KMS-11 (cell line): Measurements from ENCODE around the gene CTSS.

Experiments
- H2AFZ ChIP-seq: fragments of 200-600 bp; sonication (generic); 2 replicates; pipeline ENCODE4 v1.6.1; 2016; ENCODE audit warnings: antibody characterized with exemption, mixed run types, low read depth
- H3K27ac ChIP-seq: fragments of 200-600 bp; sonication (generic); 2 replicates; pipeline ENCODE4 v1.6.1; 2016; ENCODE audit warnings: mild to moderate bottlenecking, mixed run types
- H3K27me3 ChIP-seq: fragments of 200-600 bp; sonication (generic); 2 replicates; pipeline ENCODE4 v1.6.1; 2017; ENCODE audit warnings: mild to moderate bottlenecking, low read depth, mixed run types, moderate library complexity; ENCODE audit not compliant: insufficient read depth
- H3K36me3 ChIP-seq: fragments of 200-600 bp; sonication (generic); 2 replicates; pipeline ENCODE4 v1.6.1; 2017; ENCODE audit warnings: mild to moderate bottlenecking, mixed run types; ENCODE audit not compliant: insufficient read depth
- H3K4me1 ChIP-seq: fragments of 200-600 bp; sonication (generic); 2 replicates; pipeline ENCODE4 v1.6.1; 2016; ENCODE audit warnings: mild to moderate bottlenecking, low read depth, mixed run types; ENCODE audit not compliant: poor library complexity, severe bottlenecking
- H3K4me2 ChIP-seq: fragments of 200-600 bp; sonication (generic); 2 replicates; pipeline ENCODE4 v1.7.0; 2016; ENCODE audit warnings: mild to moderate bottlenecking, mixed run types
- H3K4me3 ChIP-seq: fragments of 200-600 bp; sonication (generic); IDR thresholded peaks from 2 replicates; pipeline ENCODE4 v1.6.1; 2017; ENCODE audit warnings: low read depth, low read length, mixed read lengths; ENCODE audit not compliant: insufficient read depth
- H3K79me2 ChIP-seq: fragments of 200-600 bp; sonication (generic); 2 replicates; pipeline ENCODE4 v1.6.1; 2016; ENCODE audit warnings: low read depth, mixed run types; ENCODE audit not compliant: insufficient read depth
- H3K9ac ChIP-seq: fragments of 200-600 bp; sonication (generic); 2 replicates; pipeline ENCODE4 v1.6.1; 2016; ENCODE audit warnings: mild to moderate bottlenecking, mixed run types
- H4K20me1 ChIP-seq: fragments of 200-600 bp; sonication (generic); 2 replicates; pipeline ENCODE4 v1.6.1; 2016; ENCODE audit warnings: mild to moderate bottlenecking, mixed run types; ENCODE audit not compliant: insufficient read depth
- TF ChIP-seq, protein P1 (sequence below): fragments of 200-600 bp; sonication (generic); conservative IDR thresholded peaks from 2 replicates; pipeline ENCODE4 v1.6.1; 2017; ENCODE audit warnings: low read depth, mild to moderate bottlenecking, antibody characterized with exemption, low read length, moderate library complexity, mixed read lengths

Gene CTSS

DNA sequence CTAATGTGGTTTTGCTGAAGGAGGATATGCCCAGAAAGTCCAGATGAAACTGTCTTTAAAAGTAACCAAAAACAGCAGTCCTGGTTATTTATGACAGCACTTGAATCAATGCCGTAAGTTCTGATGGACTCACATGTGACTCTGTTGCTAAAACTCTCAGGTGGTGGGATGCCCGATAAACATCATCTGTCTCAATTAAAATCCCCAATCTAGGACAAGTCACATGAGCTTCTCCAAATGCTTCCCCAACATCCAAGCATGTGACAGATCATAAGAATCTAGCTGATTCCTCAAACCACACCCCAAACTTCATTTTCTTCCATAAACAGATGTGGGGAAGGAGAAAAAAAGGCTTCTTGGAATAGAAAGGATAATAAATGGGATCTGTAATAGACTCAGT is 43.3 kb upstream of the CTSS start:
- Histone ChIP-seq H4K20me1 (no peaks in the 10 kb centered on the region), H3K4me1 (no peaks in the 10 kb centered on the region), H3K27me3 (no peaks in the 10 kb centered on the region), H2AFZ (no peak overlapping the region), H3K4me2 (no peak overlapping the region), H3K36me3 (peaks cover 2% of the 10 kb centered on the region; the same call in 1 of the 2 replicates), H3K27ac (no peak overlapping the region), H3K9ac (no peak overlapping the region), H3K79me2 (no peaks in the 10 kb centered on the region), H3K4me3 (no peak overlapping the region)
- TF ChIP-seq, protein P1, sequence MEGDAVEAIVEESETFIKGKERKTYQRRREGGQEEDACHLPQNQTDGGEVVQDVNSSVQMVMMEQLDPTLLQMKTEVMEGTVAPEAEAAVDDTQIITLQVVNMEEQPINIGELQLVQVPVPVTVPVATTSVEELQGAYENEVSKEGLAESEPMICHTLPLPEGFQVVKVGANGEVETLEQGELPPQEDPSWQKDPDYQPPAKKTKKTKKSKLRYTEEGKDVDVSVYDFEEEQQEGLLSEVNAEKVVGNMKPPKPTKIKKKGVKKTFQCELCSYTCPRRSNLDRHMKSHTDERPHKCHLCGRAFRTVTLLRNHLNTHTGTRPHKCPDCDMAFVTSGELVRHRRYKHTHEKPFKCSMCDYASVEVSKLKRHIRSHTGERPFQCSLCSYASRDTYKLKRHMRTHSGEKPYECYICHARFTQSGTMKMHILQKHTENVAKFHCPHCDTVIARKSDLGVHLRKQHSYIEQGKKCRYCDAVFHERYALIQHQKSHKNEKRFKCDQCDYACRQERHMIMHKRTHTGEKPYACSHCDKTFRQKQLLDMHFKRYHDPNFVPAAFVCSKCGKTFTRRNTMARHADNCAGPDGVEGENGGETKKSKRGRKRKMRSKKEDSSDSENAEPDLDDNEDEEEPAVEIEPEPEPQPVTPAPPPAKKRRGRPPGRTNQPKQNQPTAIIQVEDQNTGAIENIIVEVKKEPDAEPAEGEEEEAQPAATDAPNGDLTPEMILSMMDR: no peak

DNA sequence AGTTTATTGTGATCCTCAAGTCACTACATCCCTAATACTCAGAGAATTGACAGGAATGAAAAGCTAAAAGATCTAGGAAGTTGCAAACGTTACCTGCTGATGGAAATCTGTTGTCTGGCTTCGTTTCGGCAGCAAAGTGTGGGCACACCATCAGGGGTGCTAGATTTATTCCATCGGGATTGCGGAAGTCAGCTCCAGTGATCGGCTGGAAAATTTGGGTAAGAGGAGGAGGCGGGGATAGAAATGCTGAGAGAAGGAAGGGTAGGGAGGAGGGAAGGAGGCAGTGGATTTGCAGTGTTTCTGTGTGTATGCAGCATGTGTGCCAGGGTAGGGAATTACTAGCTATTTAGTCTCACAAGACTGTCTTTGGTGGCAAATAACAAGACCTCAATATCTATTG is 42.5 kb upstream of the CTSS start, which contains the start of gene CTSK:
TSS of gene CTSK (minus strand) at position 140 of the 400 bp plus-strand sequence. CDS start 1,455 bp downstream, outside the sequence.
- Histone ChIP-seq H3K79me2 (no peaks in the 10 kb centered on the region), H2AFZ (no peak within 1 kb of the TSS), H4K20me1 (no peaks in the 10 kb centered on the region), H3K4me1 (no peaks in the 10 kb centered on the region), H3K4me2 (no peak within 1 kb of the TSS), H3K36me3 (no peaks in the 10 kb centered on the region), H3K27me3 (no peaks in the 10 kb centered on the region), H3K27ac (no peak within 1 kb of the TSS), H3K4me3 (no peak within 1 kb of the TSS), H3K9ac (no peak within 1 kb of the TSS)
- TF ChIP-seq, protein P1: no peak

DNA sequence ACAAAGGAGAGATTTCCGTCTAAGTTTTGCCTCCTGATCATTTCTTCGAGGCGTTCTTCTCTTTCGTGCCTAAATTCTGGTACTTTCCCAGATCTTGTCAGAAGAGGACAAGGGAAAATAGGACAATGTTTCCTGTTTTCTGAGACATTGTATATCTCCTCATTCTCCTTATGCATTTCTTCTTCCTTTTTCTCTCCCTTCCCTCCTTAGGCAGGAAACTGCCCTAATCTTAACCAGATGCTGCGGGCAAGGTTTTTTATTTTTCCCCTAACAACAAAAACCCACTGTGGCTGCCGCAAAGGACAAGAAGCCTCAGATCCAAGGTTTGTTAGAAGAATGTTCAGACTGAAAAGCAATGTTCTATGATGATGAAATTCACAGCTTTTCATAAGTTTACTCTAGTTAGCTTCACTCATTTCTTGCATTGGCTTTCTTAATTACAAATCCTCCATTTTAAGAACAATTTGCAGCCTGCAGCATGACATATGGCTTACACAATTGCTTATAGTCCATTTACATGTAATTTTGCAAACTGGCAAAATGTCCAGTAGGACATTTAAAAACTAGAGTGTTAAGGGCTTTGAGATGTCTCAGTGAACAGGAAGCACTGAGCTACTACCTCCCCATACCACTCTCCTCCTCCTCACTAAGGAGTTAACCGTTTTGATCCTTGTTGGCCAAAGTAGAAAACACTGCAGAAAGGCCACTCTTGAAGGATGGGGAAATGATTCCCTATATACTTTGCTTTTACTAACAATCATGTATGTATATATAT is 41.9 kb upstream of the CTSS start:
- Histone ChIP-seq H3K27ac (no peak overlapping the region), H2AFZ (no peak overlapping the region), H3K4me2 (no peak overlapping the region), H3K27me3 (no peaks in the 10 kb centered on the region), H3K4me1 (no peaks in the 10 kb centered on the region), H4K20me1 (no peaks in the 10 kb centered on the region), H3K9ac (no peak overlapping the region), H3K79me2 (no peaks in the 10 kb centered on the region), H3K4me3 (no peak overlapping the region), H3K36me3 (no peaks in the 10 kb centered on the region)
- TF ChIP-seq, protein P1: no peak

DNA sequence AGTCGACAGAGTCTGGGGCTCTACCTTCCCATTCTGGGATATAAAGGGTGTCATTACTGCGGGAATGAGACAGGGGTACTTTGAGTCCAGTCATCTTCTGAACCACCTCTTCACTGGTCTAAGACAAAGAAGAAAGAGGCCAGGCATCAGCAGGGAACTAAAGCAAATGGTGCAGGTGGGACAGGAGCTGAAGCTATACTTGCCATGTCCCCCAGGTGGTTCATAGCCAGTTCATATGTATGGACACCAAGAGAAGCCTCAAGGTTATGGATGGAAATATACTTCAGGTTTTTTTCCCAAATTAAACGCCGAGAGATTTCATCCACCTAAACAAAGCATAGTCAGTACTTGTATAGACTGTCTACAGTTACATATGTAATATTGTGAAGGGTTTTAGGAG is 40.3 kb upstream of the CTSS start:
- no peaks in the 10 kb centered on the region for H3K79me2 ChIP-seq
- no peaks in the 10 kb centered on the region for H3K4me1 ChIP-seq
- H4K20me1 ChIP-seq: no peaks in the 10 kb centered on the region
- no peak overlapping the region for H3K4me2 ChIP-seq
- no peak overlapping the region for H3K27ac ChIP-seq
- H3K27me3 ChIP-seq: no peaks in the 10 kb centered on the region
- no peak overlapping the region for H2AFZ ChIP-seq
- TF ChIP-seq, protein P1: no peak
- H3K4me3 ChIP-seq: no peak overlapping the region
- no peaks in the 10 kb centered on the region for H3K36me3 ChIP-seq
- no peak overlapping the region for H3K9ac ChIP-seq
